ENCODE results near the gene CD70. TPM values are rescaled to one million over a fixed set of nuclear protein-coding genes. Genes with fewer than 3 reads are reported as not detected.
"Not testable (repeated sequence)": the region's sequence is repeated elsewhere in the genome, so short reads cannot be mapped to it uniquely, and the experiment has no call there.

The CD70 gene
- total RNA-seq, 2 donors from 2014 or later: 0.46 TPM; not detected in 1

- intact Hi-C loops (cut with DNase I): no loop called here
- no peak for DNase-seq (ENCODE audit: low spot score)
These were observed 9.0 kb upstream of the CD70 start for GRCh38 chr19:6599866-6600454.

- intact Hi-C loops (cut with DNase I); DNase-seq (ENCODE audit: low spot score): not testable (repeated sequence)
These were observed 7.4 kb upstream of the CD70 start for GRCh38 chr19:6598254-6598892.

- DNase-seq (ENCODE audit: low spot score); intact Hi-C loops (cut with DNase I): not testable (repeated sequence)
These were observed 6.7 kb upstream of the CD70 start for GRCh38 chr19:6597471-6598253.

- no peak for DNase-seq (ENCODE audit: low spot score)
- intact Hi-C loops (cut with DNase I): no loop called here
These were observed 5.7 kb upstream of the CD70 start for GRCh38 chr19:6596621-6597020.

- no peak for DNase-seq (ENCODE audit: low spot score)
- intact Hi-C loops (cut with DNase I): no loop called here
These were observed 2.9 kb upstream of the CD70 start for GRCh38 chr19:6593651-6594416.

GRCh38 chr19:6590258-6590826 is 608 bp downstream of the CD70 start:
- intact Hi-C loops (cut with DNase I): no loop called here

GRCh38 chr19:6589711-6590257 is 1.2 kb downstream of the CD70 start:
- intact Hi-C loops (cut with DNase I): no loop called here
- no peak for DNase-seq (ENCODE audit: low spot score)

More at GRCh38 chr19:6590258-6590826, 608 bp downstream of the CD70 start:
- no peak for DNase-seq (ENCODE audit: low spot score)

- peak; percentile 57 for DNase-seq (ENCODE audit: low spot score)
- intact Hi-C loops (cut with DNase I): no loop called here
These were observed 2.2 kb downstream of the CD70 start for GRCh38 chr19:6588508-6589345.

GRCh38 chr19:6587998-6588507 is 2.9 kb downstream of the CD70 start:
- intact Hi-C loops (cut with DNase I): no loop called here
- peak; percentile 44 for DNase-seq (ENCODE audit: low spot score)

- peak; percentile 57 for DNase-seq (ENCODE audit: low spot score)
- intact Hi-C loops (cut with DNase I): no loop called here
These were observed 3.7 kb downstream of the CD70 start for GRCh38 chr19:6587093-6587820.

GRCh38 chr19:6586726-6587092 is 4.2 kb downstream of the CD70 start:
- intact Hi-C loops (cut with DNase I): no loop called here
- DNase-seq (ENCODE audit: low spot score): no peak

GRCh38 chr19:6586056-6586455 is 4.9 kb downstream of the CD70 start:
- peak; percentile 36 for DNase-seq (ENCODE audit: low spot score)
- intact Hi-C loops (cut with DNase I): no loop called here

- intact Hi-C loops (cut with DNase I); DNase-seq (ENCODE audit: low spot score): not testable (repeated sequence)
These were observed 8.2 kb downstream of the CD70 start for GRCh38 chr19:6582515-6583484.

- no peak for DNase-seq (ENCODE audit: low spot score)
- intact Hi-C loops (cut with DNase I): no loop called here
These were observed 10.6 kb downstream of the CD70 start for GRCh38 chr19:6580313-6580712.

GRCh38 chr19:6579450-6580178 is 11.3 kb downstream of the CD70 start:
- intact Hi-C loops (cut with DNase I): no loop called here
- no peak for DNase-seq (ENCODE audit: low spot score)
